Muscle of leg (tissue), 11 donors: ENCODE results near the gene NAMPT. TPM values are rescaled to one million over a fixed set of nuclear protein-coding genes. Genes with fewer than 3 reads are reported as not detected.
"Not testable (repeated sequence)": the region's sequence is repeated elsewhere in the genome, so short reads cannot be mapped to it uniquely, and the experiment has no call there.

ENCODE experiments used
- DNase-seq: peaks from one replicate; pipeline ENCODE4 v3.0.0; 2013
- H3K27ac ChIP-seq: one replicate; pipeline ENCODE4 v1.5.1; 2013; ENCODE audit warnings: mild to moderate bottlenecking, low read length, control low read depth
- H3K27me3 ChIP-seq: one replicate; pipeline ENCODE4 v1.6.1; 2013; ENCODE audit warnings: low read length; ENCODE audit not compliant: control insufficient read depth, insufficient read depth
- H3K36me3 ChIP-seq: one replicate; pipeline ENCODE4 v1.6.1; 2013; ENCODE audit warnings: low read length; ENCODE audit not compliant: control insufficient read depth, insufficient read depth
- H3K4me1 ChIP-seq: one replicate; pipeline ENCODE4 v1.6.1; 2013; ENCODE audit warnings: low read length; ENCODE audit not compliant: control insufficient read depth, insufficient read depth
- H3K4me3 ChIP-seq: one replicate; pipeline ENCODE4 v1.5.1; 2013; ENCODE audit warnings: low read length, control low read depth
- H3K9me3 ChIP-seq: replicated peaks from 2 replicates; pipeline ENCODE4 v1.6.1; 2013; ENCODE audit warnings: low read depth, low read length; ENCODE audit not compliant: control insufficient read depth
- WGBS: methylation state at CpG from one replicate; pipeline ENCODE4 v1.1.5; 2013; ENCODE audit warnings: missing lambda C conversion rate; ENCODE audit not compliant: insufficient coverage; 5-methylcytosine and 5-hydroxymethylcytosine counted together
- polyA plus RNA-seq, 8 donors: library from polyadenylated mRNA; unstranded; fragments of 120-200 nt; gene quantifications; one replicate each; pipeline versions ENCODE4 v1.2.1 to v1.2.3, GENCODE V29; 2013; ENCODE audit warnings: inconsistent platforms in 1 of 8, low replicate concordance in 1 of 8; ENCODE audit not compliant: insufficient read length in 8 of 8, insufficient read depth in 1 of 8
- total RNA-seq: library from RNA; stranded (reverse); fragments of 120-200 nt; gene quantifications from one replicate; pipeline ENCODE4 v1.2.4, GENCODE V29; 2013

NAMPT gene
- total and polyA plus RNA-seq, 9 donors, result 13.7 to 24.7 (median 17.3) TPM

DNA sequence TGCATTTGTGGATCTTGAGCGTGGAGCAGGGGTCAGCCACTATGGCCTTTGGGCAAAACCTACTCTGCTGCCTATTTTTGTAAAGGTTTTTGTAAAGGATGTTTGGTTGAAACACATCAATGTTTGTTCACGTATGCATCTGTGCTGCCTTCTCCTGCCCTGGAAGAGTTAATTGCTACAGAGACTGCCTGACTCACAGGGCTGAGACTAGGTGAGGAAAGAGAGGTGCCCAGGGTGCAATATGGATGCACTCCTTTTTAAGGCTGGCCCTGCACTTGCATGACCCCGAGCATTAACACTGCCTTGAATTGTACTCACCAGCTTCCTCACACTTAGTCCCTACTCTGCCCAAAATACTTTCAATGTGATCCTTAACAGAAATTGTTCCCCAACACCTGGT, 20.9 kb upstream of the NAMPT start:
- DNase-seq, result no peak
- H3K36me3 ChIP-seq, result no peaks in the 10 kb centered on the region
- no peak overlapping the region for H3K4me3 ChIP-seq
- WGBS, result 60% methylated on average over 2 of the region's 3 CpGs
- H3K9me3 ChIP-seq, result no peaks in the 10 kb centered on the region
- no peak overlapping the region for H3K27ac ChIP-seq
- no peaks in the 10 kb centered on the region for H3K4me1 ChIP-seq
- no peaks in the 10 kb centered on the region for H3K27me3 ChIP-seq

DNA sequence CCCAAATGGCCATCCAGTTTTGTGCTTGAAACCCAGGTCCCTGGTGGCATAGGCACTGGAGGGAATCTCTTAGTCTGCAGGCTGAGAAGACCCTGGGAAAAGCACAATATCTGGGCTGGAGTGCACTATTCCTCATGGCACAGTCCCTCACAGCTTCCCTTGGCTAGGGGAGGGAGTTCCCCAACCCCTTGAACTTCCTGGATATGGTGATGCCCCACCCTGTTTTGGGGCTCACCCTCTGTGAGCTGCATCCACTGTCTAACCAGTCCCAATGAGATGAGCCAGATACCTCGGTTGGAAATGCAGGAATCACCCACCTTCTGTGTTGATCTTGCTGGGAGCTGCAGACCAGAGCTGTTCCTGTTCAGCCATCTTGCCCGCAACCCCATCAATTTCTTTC, 19.8 kb upstream of the NAMPT start:
- no peak overlapping the region for H3K4me3 ChIP-seq
- H3K4me1 ChIP-seq, result no peaks in the 10 kb centered on the region
- no peaks in the 10 kb centered on the region for H3K36me3 ChIP-seq
- H3K27me3 ChIP-seq, result no peaks in the 10 kb centered on the region
- no peak for DNase-seq
- H3K27ac ChIP-seq, result no peak overlapping the region
- no peaks in the 10 kb centered on the region for H3K9me3 ChIP-seq
- 50% methylated on average over 1 of the region's 2 CpGs for WGBS

DNA sequence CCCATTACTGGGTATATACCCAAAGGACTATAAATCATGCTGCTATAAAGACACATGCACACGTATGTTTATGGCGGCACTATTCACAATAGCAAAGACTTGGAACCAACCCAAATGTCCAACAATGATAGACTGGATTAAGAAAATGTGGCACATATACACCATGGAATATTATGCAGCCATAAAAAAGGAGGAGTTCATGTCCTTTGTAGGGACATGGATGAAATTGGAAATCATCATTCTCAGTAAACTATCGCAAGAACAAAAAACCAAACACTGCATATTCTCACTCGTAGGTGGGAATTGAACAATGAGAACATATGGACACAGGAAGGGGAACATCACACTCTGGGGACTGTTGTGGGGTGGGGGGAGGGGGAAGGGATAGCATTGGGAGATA, 13.8 kb upstream of the NAMPT start:
- H3K4me3 ChIP-seq, H3K27ac ChIP-seq, H3K36me3 ChIP-seq, H3K9me3 ChIP-seq, H3K4me1 ChIP-seq, H3K27me3 ChIP-seq, DNase-seq: not testable (repeated sequence)
- WGBS, result no CpG with 5 or more reads among the region's 4 CpGs

DNA sequence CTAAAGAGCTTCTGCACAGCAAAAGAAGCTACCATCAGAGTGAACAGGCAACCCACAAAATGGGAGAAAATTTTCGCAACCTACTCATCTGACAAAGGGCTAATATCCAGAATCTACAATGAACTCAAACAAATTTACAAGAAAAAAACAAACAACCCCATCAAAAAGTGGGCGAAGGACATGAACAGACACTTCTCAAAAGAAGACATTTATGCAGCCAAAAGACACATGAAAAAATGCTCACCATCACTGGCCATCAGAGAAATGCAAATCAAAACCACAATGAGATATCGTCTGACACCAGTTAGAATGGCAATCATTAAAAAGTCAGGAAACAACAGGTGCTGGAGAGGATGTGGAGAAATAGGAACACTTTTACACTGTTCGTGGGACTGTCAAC, 13.4 kb upstream of the NAMPT start:
- DNase-seq, H3K27me3 ChIP-seq, H3K9me3 ChIP-seq, H3K36me3 ChIP-seq, H3K4me1 ChIP-seq, H3K27ac ChIP-seq, H3K4me3 ChIP-seq: not testable (repeated sequence)
- WGBS, result no CpG with 5 or more reads among the region's 4 CpGs

DNA sequence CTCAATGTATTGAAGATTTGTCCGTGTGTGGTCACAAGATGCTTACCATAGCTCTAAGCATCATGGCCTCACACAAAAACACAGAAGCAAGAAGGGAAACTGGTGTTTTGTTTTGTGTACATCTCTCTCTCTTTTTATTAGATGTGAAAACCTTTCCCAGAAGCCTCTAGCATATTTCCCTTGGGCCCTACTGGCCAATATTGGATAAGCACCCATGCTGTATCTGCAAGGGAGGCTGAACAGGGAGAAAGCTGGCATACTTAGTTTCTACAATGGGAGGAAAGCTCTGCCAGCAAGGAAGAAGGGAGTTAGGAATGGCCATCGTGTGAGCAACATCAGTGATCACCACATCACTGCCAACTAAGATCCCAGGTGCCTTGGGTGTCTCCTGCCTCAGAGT, 9.6 kb upstream of the NAMPT start:
- no CpG with 5 or more reads among the region's 2 CpGs for WGBS
- Histone ChIP-seq H3K36me3 (no peaks in the 10 kb centered on the region), H3K9me3 (no peaks in the 10 kb centered on the region), H3K4me1 (no peaks in the 10 kb centered on the region), H3K27ac (no peak overlapping the region), H3K4me3 (no peak overlapping the region), H3K27me3 (no peaks in the 10 kb centered on the region)
- no peak for DNase-seq

DNA sequence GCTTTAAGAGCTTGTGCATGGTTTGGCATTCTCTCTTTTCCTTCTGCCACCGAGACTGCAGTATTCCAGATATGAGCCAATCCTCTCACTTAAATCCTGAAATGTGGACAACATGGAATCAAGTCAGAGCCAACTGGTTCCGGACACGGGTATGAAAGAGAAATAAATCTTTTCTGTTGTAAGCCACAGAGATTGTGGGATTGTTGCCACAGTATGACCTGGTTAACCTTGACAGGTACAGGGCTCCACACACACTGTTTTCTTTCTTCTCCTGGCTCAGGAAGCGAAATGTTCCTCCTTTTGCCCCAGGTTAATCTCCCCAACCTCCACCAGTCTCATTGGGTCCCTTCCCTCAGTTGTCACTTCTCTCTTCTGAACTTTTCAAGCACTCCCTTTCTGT, 6.5 kb upstream of the NAMPT start:
- H3K27me3 ChIP-seq, result no peaks in the 10 kb centered on the region
- H3K9me3 ChIP-seq, result no peaks in the 10 kb centered on the region
- H3K27ac ChIP-seq, result no peak overlapping the region
- H3K36me3 ChIP-seq, result no peaks in the 10 kb centered on the region
- no peaks in the 10 kb centered on the region for H3K4me1 ChIP-seq
- no peak for DNase-seq
- 75% methylated on average over 1 of the region's 4 CpGs for WGBS
- no peak overlapping the region for H3K4me3 ChIP-seq

DNA sequence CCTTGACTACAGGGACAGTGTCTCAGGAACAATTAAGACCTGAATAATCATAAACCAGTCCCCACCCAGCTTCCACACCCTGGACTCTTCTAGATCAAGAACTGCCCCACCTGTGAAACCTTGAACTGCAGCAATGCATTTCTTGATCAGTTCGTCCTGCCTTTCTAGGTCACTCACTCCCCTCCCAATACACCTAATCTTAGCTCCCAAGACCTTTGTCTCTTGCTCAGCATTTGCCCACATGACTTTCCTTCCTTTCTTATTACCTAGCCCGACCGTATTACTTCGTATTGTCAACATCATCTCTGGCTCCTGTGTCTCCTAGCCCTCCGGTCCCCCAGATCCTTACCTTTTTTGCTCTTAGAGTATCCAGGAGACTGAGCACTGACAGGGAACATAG, 5.5 kb upstream of the NAMPT start:
- no peaks in the 10 kb centered on the region for H3K9me3 ChIP-seq
- H3K27me3 ChIP-seq, result no peaks in the 10 kb centered on the region
- WGBS, result 83% methylated on average over 5 of the region's 5 CpGs
- H3K4me1 ChIP-seq, result peaks cover 7% of the 10 kb centered on the region
- no peak overlapping the region for H3K27ac ChIP-seq
- no peak overlapping the region for H3K4me3 ChIP-seq
- DNase-seq, result no peak
- no peaks in the 10 kb centered on the region for H3K36me3 ChIP-seq

DNA sequence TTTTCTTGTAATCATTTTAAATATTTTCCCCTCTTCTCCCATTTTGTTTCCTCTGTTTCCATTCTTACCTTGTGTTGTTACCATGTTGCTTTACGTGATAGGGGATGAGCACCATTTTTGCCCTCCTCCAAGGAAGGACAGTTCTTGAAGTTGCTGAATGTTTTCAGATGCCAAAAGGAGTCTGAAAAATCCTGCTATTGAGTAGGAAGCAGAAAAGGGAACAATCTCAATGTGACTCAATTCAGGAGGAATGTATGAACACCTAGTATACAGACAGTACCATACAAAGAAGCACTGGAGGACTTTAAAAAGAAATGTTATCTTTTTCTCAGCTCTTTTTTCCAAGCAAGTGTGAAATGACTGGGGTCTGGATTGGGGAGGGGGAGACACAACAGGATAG, 5.1 kb upstream of the NAMPT start:
- H3K27ac ChIP-seq, result no peak overlapping the region
- no peaks in the 10 kb centered on the region for H3K27me3 ChIP-seq
- no peaks in the 10 kb centered on the region for H3K9me3 ChIP-seq
- no peaks in the 10 kb centered on the region for H3K36me3 ChIP-seq
- no peak for DNase-seq
- H3K4me3 ChIP-seq, result no peak overlapping the region
- H3K4me1 ChIP-seq, result peaks cover 7% of the 10 kb centered on the region
- WGBS, result no CpG with 5 or more reads among the region's 1 CpG

DNA sequence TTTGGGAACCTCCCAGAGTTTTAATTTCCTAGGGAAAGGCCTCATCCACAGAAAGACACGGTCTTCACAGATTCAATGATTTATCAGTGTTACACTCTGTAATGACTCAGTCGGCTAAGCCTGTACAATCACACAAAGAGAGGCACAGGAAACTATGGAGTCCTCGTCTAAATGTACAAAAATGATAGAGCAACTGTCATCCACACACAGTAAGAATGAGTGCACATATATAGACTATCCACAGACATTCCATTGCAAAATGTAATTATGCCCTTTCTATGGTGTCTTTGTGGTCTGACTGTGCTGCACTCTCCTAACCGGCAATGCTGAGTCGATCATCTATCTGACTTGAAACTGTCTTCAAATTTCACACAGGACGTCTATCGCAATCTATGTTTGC, 3.5 kb upstream of the NAMPT start:
- Histone ChIP-seq H3K9me3 (no peaks in the 10 kb centered on the region), H3K27me3 (no peaks in the 10 kb centered on the region), H3K36me3 (no peaks in the 10 kb centered on the region), H3K4me3 (no peak overlapping the region), H3K27ac (no peak overlapping the region), H3K4me1 (peaks cover 7% of the 10 kb centered on the region)
- no peak for DNase-seq
- WGBS, result 81% methylated on average over 4 of the region's 7 CpGs

DNA sequence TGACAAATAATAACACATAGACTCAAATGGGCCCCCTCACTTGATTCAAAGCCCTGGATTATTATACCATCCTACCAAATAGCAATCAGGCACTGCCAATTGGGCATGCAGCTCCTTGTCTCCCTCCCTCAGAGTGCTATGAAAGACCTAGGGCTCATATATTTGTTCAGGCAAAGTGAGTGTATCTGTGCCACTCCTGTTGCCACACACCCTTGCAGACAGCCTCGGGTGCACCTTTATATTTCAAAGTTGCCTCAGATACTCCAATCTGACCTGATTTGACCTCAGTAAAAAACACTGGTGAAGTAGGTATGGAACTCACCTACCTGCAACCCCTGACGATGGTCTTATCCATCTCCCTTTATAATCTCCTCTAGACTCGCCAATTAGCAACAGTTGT, 3.0 kb upstream of the NAMPT start:
- no peak for DNase-seq
- Histone ChIP-seq H3K9me3 (no peaks in the 10 kb centered on the region), H3K36me3 (no peaks in the 10 kb centered on the region), H3K4me3 (no peak overlapping the region), H3K4me1 (peaks cover 7% of the 10 kb centered on the region), H3K27me3 (no peaks in the 10 kb centered on the region), H3K27ac (no peak overlapping the region)
- WGBS, result no CpG with 5 or more reads among the region's 3 CpGs

DNA sequence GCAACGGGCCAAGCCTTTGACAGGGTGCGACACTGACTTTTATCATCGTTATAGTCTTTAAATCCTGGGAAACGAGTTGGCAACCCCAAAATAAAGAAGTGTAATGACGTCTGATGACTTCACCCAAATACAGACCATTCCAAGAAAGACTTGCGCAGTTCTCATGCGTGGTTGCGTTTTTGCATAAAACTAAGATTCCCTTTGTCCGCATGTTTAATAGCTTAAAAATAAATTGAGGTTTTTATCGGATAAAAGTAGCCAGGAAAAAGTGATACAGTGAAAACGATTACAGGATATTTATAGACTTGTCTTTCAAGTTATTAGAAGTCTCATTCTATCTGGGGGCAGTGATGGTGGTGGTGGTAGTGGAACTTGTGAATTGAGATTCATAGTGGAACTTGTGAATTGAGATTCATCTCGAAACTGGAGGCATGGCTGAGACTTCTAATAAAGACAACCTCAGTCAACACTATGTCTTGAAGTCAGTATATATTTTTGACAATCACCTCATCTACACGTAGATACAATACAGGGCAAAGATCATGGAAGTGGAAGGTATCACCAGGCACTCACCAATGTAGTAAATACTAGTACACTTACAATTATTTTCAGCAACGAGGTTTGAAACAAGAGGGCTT, 1.2 kb upstream of the NAMPT start:
- Histone ChIP-seq H3K4me3 (peak overlapping the region; percentile 87), H3K27ac (peak overlapping the region; percentile 97), H3K9me3 (no peaks in the 10 kb centered on the region), H3K27me3 (no peaks in the 10 kb centered on the region), H3K4me1 (peaks cover 7% of the 10 kb centered on the region), H3K36me3 (no peaks in the 10 kb centered on the region)
- 11% methylated on average over 5 of the region's 14 CpGs for WGBS
- DNase-seq, result no peak
